Keratinocyte (primary cell): ENCODE data around the gene SATB2. TPM values are rescaled to one million over a fixed set of nuclear protein-coding genes. Genes with fewer than 3 reads are reported as not detected.

Experiments
- DNase-seq: peaks from one replicate; pipeline ENCODE4 v3.0.0-alpha.2; 2011; ENCODE audit warnings: low read depth, missing footprints, low spot score
- FAIRE-seq: peaks from 2 replicates; lab custom pipeline; 2011; peaks lifted over from hg19 to GRCh38; lab: Jason Lieb, UNC
- H2AFZ ChIP-seq: 2 replicates; pipeline ENCODE4 v1.6.0; 2012; ENCODE audit warnings: low read length, control low read depth, inconsistent platforms; ENCODE audit not compliant: control insufficient read depth
- H3K27ac ChIP-seq: 2 replicates; pipeline ENCODE4 v1.5.1; 2011; ENCODE audit warnings: low read length; ENCODE audit not compliant: control insufficient read depth, insufficient read depth
- H3K27me3 ChIP-seq: 3 replicates; pipeline ENCODE4 v1.6.0; 2011; ENCODE audit warnings: low read length; ENCODE audit not compliant: control insufficient read depth, insufficient read depth; ENCODE audit errors: extremely low read depth
- H3K36me3 ChIP-seq, 2 experiments: 2 replicates in 1 of 2; 3 replicates in 1 of 2; pipeline ENCODE4 v1.5.1; 2011; ENCODE audit warnings: low read length in 2 of 2, mild to moderate bottlenecking in 1 of 2; ENCODE audit not compliant: control insufficient read depth in 2 of 2, insufficient read depth in 2 of 2; ENCODE audit errors: extremely low read depth in 1 of 2
- H3K4me1 ChIP-seq: 3 replicates; pipeline ENCODE4 v1.5.1; 2011; ENCODE audit warnings: low read length; ENCODE audit not compliant: control insufficient read depth, insufficient read depth; ENCODE audit errors: extremely low read depth
- H3K4me2 ChIP-seq: 3 replicates; pipeline ENCODE4 v1.6.0; 2011; ENCODE audit warnings: low read depth, low read length; ENCODE audit not compliant: control insufficient read depth, insufficient read depth; ENCODE audit errors: extremely low read depth
- H3K4me3 ChIP-seq, 3 experiments: fragments of 200-600 bp in 1 of 3; sonication (generic) in 1 of 3; 2 replicates in 2 of 3; 3 replicates in 1 of 3; pipeline ENCODE4 v1.5.1; 2011 to 2016; ENCODE audit warnings: low read length in 3 of 3, mild to moderate bottlenecking in 3 of 3, control low read depth in 2 of 3, inconsistent platforms in 1 of 3, low read depth in 1 of 3, mixed read lengths in 1 of 3, mixed run types in 1 of 3, moderate library complexity in 1 of 3; ENCODE audit not compliant: control insufficient read depth in 2 of 3, insufficient read depth in 2 of 3; ENCODE audit errors: extremely low read depth in 1 of 3
- H3K79me2 ChIP-seq: 2 replicates; pipeline ENCODE4 v1.6.0; 2012; ENCODE audit warnings: low read length; ENCODE audit not compliant: control insufficient read depth, insufficient read depth
- H3K9ac ChIP-seq: 3 replicates; pipeline ENCODE4 v1.6.0; 2011; ENCODE audit warnings: low read length; ENCODE audit not compliant: control insufficient read depth, insufficient read depth; ENCODE audit errors: extremely low read depth
- H3K9me1 ChIP-seq: 3 replicates; pipeline ENCODE4 v1.6.0; 2011; ENCODE audit warnings: low read length; ENCODE audit not compliant: control insufficient read depth, insufficient read depth; ENCODE audit errors: extremely low read depth
- H3K9me3 ChIP-seq: 2 replicates; pipeline ENCODE4 v1.5.1; 2012; ENCODE audit warnings: low read depth, low read length; ENCODE audit not compliant: control insufficient read depth
- H4K20me1 ChIP-seq: 3 replicates; pipeline ENCODE4 v1.6.0; 2011; ENCODE audit warnings: low read length; ENCODE audit not compliant: control insufficient read depth, insufficient read depth; ENCODE audit errors: extremely low read depth
- CTCF ChIP-seq, 3 experiments: IDR thresholded peaks in 1 of 3; conservative IDR thresholded peaks in 1 of 3; optimal IDR thresholded peaks in 1 of 3; 2 replicates in 2 of 3; 3 replicates in 1 of 3; pipeline versions ENCODE3 to v1.5.1; 2011; ENCODE audit warnings: low read length in 3 of 3, mild to moderate bottlenecking in 3 of 3, moderate library complexity in 2 of 3, control low read depth in 1 of 3, inconsistent platforms in 1 of 3; ENCODE audit not compliant: insufficient read depth in 2 of 3; ENCODE audit errors: extremely low read depth in 1 of 3
- EZH2 ChIP-seq: IDR thresholded peaks from one replicate; pipeline ENCODE4 v1.6.1; 2012; ENCODE audit warnings: inconsistent platforms, mild to moderate bottlenecking, low read length, moderate library complexity
- dilution Hi-C: fragments of 300-500 bp; cut with MboI; formaldehyde crosslinking; loops from one replicate; pipeline ENCODE4 v1.7.0; 2020; ENCODE audit warnings: low sequenced_read_pairs; ENCODE audit not compliant: extremely low pct_ligation_motif_present
- polyA plus RNA-seq, 5 experiments: library from polyadenylated mRNA; depleted of rRNA in 3 of 5; stranded (reverse) in 3 of 5; stranded (forward) in 1 of 5; unstranded in 1 of 5; fragments of >200 nt; gene quantifications; 1 replicate in 1 of 5; 2 replicates in 3 of 5; 3 replicates in 1 of 5; pipeline versions ENCODE4 v1.2.1 to v1.2.3, GENCODE V29; 2011 to 2012; ENCODE audit warnings: missing spikeins in 2 of 5, low read depth in 1 of 5, low replicate concordance in 1 of 5

The SATB2 gene
- polyA plus RNA-seq, 1 donor (not counting 4 experiments of a cell fraction or from before 2014, with no cell fraction given): 1.4 TPM

GRCh38 chr2:199488772-199489400, 31.1 kb upstream of the SATB2 start:
- H3K79me2 ChIP-seq: no peaks in the 10 kb centered on the region
- H2AFZ ChIP-seq: no peak overlapping the region
- H4K20me1 ChIP-seq: no peaks in the 10 kb centered on the region
- no peak overlapping the region for H3K9ac ChIP-seq
- no peak overlapping the region for H3K4me2 ChIP-seq
- FAIRE-seq: no peak
- no peaks in the 10 kb centered on the region for H3K36me3 ChIP-seq
- H3K9me1 ChIP-seq: no peaks in the 10 kb centered on the region
- H3K27me3 ChIP-seq: no peaks in the 10 kb centered on the region
- H3K4me3 ChIP-seq: no peak overlapping the region
- no peaks in the 10 kb centered on the region for H3K9me3 ChIP-seq
- dilution Hi-C loops: no loop called here
- H3K4me1 ChIP-seq: no peaks in the 10 kb centered on the region
- TF ChIP-seq CTCF (optimal IDR thresholded peaks at IDR 0.05 in 1 of 3, IDR thresholded peaks at IDR 0.05 in 1 of 3, conservative IDR thresholded peaks at IDR 0.05 in 1 of 3; ENCODE audit: extremely low read depth in 1 of 3, insufficient read depth in 2 of 3, low read length in 3 of 3) (peak; percentile 66 to 82 (median 73)), EZH2 (no peak)
- peak; percentile 26 for DNase-seq
- no peak overlapping the region for H3K27ac ChIP-seq

- H3K9me3 ChIP-seq: no peaks in the 10 kb centered on the region
- TF ChIP-seq CTCF (optimal IDR thresholded peaks at IDR 0.05 in 1 of 3, IDR thresholded peaks at IDR 0.05 in 1 of 3, conservative IDR thresholded peaks at IDR 0.05 in 1 of 3; ENCODE audit: extremely low read depth in 1 of 3, insufficient read depth in 2 of 3, low read length in 3 of 3): peak; percentile 50 to 72 (median 54)
- TF ChIP-seq EZH2: no peak
- DNase-seq: no peak
- dilution Hi-C loops: no loop called here
- no peak overlapping the region for H3K9ac ChIP-seq
- H3K27me3 ChIP-seq: no peaks in the 10 kb centered on the region
- no peaks in the 10 kb centered on the region for H3K79me2 ChIP-seq
- H3K4me1 ChIP-seq: no peaks in the 10 kb centered on the region
- no peak overlapping the region for H2AFZ ChIP-seq
- no peak overlapping the region for H3K4me3 ChIP-seq
- H3K36me3 ChIP-seq: no peaks in the 10 kb centered on the region
- H3K4me2 ChIP-seq: no peak overlapping the region
- H3K9me1 ChIP-seq: no peaks in the 10 kb centered on the region
- no peak for FAIRE-seq
- H4K20me1 ChIP-seq: no peaks in the 10 kb centered on the region
- no peak overlapping the region for H3K27ac ChIP-seq
These were observed 28.1 kb upstream of the SATB2 start for GRCh38 chr2:199485732-199486335.
